DMS53 (cell line): ENCODE measurements around the gene RPS2.
"Not testable (repeated sequence)": the region's sequence is repeated elsewhere in the genome, so short reads cannot be mapped to it uniquely, and the experiment has no call there.

Experiments used
- DNase-seq: peaks from one replicate; lab custom pipeline; 2025; lab: John Stamatoyannopoulos, UW

RPS2 gene

GRCh38 chr16:1941162-1942046 is 23.2 kb downstream of the RPS2 start:
- peak; percentile 90 for DNase-seq

GRCh38 chr16:1940273-1941161 is 24.1 kb downstream of the RPS2 start:
- DNase-seq: peak; percentile 89

- DNase-seq: not testable (repeated sequence)
Measured at GRCh38 chr16:1939833-1940232, 24.8 kb downstream of the RPS2 start.

- DNase-seq: no peak
Measured at GRCh38 chr16:1938910-1939309, 25.7 kb downstream of the RPS2 start.

- no peak for DNase-seq
Measured at GRCh38 chr16:1938316-1938715, 26.3 kb downstream of the RPS2 start.

- no peak for DNase-seq
Measured at GRCh38 chr16:1936945-1937479, 27.6 kb downstream of the RPS2 start.

GRCh38 chr16:1933097-1933661 is 31.4 kb downstream of the RPS2 start:
- DNase-seq: peak; percentile 61

- peak; percentile 81 for DNase-seq
Measured at GRCh38 chr16:1932050-1933028, 32.3 kb downstream of the RPS2 start.

GRCh38 chr16:1930338-1930720 is 34.3 kb downstream of the RPS2 start:
- no peak for DNase-seq

GRCh38 chr16:1929578-1930337 is 34.9 kb downstream of the RPS2 start:
- peak; percentile 87 for DNase-seq

- DNase-seq: peak; percentile 67
Measured at GRCh38 chr16:1929105-1929504, 35.5 kb downstream of the RPS2 start.

- DNase-seq: no peak
Measured at GRCh38 chr16:1926271-1926670, 38.4 kb downstream of the RPS2 start.

GRCh38 chr16:1924095-1924494 is 40.5 kb downstream of the RPS2 start:
- no peak for DNase-seq

GRCh38 chr16:1923299-1924034 is 41.2 kb downstream of the RPS2 start:
- DNase-seq: no peak

GRCh38 chr16:1922357-1922756 is 42.3 kb downstream of the RPS2 start:
- DNase-seq: no peak

- peak; percentile 54 for DNase-seq
Measured at GRCh38 chr16:1920727-1921171, 43.9 kb downstream of the RPS2 start.

- DNase-seq: not testable (repeated sequence)
Measured at GRCh38 chr16:1920122-1920521, 44.5 kb downstream of the RPS2 start.

- peak; percentile 63 for DNase-seq
Measured at GRCh38 chr16:1919327-1919998, 45.2 kb downstream of the RPS2 start.
